GM06990 (cell line): ENCODE data around the gene PGS1.
A peak's percentile ranks its signal among the peaks of the same experiment; 100 is the strongest.

Source experiments
- DNase-seq: peaks from one replicate; pipeline ENCODE4 v3.0.0-alpha.2; 2011; ENCODE audit not compliant: insufficient read length; ENCODE audit errors: extremely low read depth
- H3K27me3 ChIP-seq: replicated peaks from 2 replicates; pipeline ENCODE4 v1.6.0; 2011; ENCODE audit warnings: low read length; ENCODE audit not compliant: control insufficient read depth, insufficient read depth
- H3K36me3 ChIP-seq: 2 replicates; pipeline ENCODE4 v1.5.1; 2011; ENCODE audit warnings: low read length; ENCODE audit not compliant: control insufficient read depth, insufficient read depth
- H3K4me3 ChIP-seq: replicated peaks from 2 replicates; pipeline ENCODE4 v1.5.1; 2011; ENCODE audit warnings: low read depth, mild to moderate bottlenecking, control low read depth, low read length
- CTCF ChIP-seq: IDR thresholded peaks from 2 replicates; pipeline ENCODE4 v1.5.1; 2011; ENCODE audit warnings: low read length, control low read depth, mild to moderate bottlenecking, inconsistent platforms; ENCODE audit not compliant: insufficient read depth, poor library complexity, severe bottlenecking

PGS1 gene

DNA sequence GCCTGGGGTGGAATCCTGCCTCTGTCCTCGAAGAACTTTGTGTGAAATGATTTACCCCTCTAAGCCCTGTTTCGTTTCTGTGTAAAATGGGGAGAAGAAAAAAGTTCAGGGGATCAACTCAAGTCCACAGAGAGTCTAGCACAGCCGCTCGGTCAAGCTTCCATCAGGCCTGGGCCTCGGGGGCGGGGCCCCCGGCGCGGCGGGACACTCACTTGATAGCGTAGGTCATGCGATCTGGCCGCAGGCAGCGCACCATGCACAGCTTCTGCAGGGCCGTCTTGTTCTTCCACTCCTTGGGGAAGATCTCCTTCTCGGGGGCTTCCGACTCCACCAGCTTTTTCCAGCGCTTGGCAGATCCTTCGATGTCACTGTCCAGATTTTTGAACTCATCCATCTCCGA is 65.9 kb downstream of the PGS1 start:
- Histone ChIP-seq H3K27me3 (no peaks in the 10 kb centered on the region), H3K4me3 (no peak overlapping the region), H3K36me3 (no peaks in the 10 kb centered on the region)
- no peak for DNase-seq
- TF ChIP-seq CTCF: no peak

GRCh38 chr17:78446833-78447232 is 68.4 kb downstream of the PGS1 start:
- no peak for TF ChIP-seq CTCF
- Histone ChIP-seq H3K27me3 (no peaks in the 10 kb centered on the region), H3K4me3 (no peak overlapping the region), H3K36me3 (no peaks in the 10 kb centered on the region)
- no peak for DNase-seq

- peak; percentile 32 for TF ChIP-seq CTCF
- no peak for DNase-seq
- H3K27me3 ChIP-seq: no peaks in the 10 kb centered on the region
- no peak overlapping the region for H3K4me3 ChIP-seq
- H3K36me3 ChIP-seq: no peaks in the 10 kb centered on the region
Observed at GRCh38 chr17:78448356-78448993, 70.0 kb downstream of the PGS1 start.

- no peak for TF ChIP-seq CTCF
- Histone ChIP-seq H3K36me3 (no peaks in the 10 kb centered on the region), H3K4me3 (no peak overlapping the region), H3K27me3 (no peaks in the 10 kb centered on the region)
- no peak for DNase-seq
Observed at GRCh38 chr17:78449983-78450595, 71.6 kb downstream of the PGS1 start.

DNA sequence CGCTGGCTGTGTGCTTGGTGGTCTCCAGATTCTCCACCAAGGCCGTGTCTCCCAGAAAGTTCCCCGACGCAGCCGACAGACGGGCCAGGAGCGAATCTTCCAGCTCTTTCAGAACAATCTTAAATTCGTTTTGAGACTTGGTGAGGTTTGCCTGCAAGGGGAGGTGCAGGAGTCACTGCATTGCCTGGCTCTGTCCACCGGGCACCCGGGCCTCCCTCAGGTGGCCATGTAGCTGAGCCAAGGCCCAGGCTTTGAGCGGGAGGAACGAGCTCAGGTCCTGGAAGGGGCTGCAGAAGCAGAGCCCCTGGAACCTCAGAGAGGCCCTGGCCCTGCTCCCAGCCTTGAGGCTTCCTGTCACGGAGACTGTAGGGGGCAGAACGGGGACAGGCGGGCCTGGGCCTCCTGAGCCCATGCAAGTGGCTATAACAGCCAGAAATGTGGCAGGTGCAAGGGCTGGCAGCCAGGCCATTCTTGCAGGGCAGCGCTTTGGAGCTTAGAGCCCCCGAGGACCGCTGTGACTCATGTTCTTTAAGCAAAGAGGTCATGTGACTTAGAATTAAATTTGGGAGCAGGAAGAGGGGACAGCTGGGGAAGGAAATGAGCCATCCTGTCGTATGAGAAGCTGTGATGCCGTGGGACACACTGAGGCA is 72.4 kb downstream of the PGS1 start:
- no peaks in the 10 kb centered on the region for H3K27me3 ChIP-seq
- DNase-seq: no peak
- H3K36me3 ChIP-seq: no peaks in the 10 kb centered on the region
- no peak overlapping the region for H3K4me3 ChIP-seq
- peak; percentile 17 for TF ChIP-seq CTCF
